Panc1 (cell line): Measurements from ENCODE around the gene AKR1B15. TPM values are rescaled to one million over a fixed set of nuclear protein-coding genes. Genes with fewer than 3 reads are reported as not detected.

ENCODE experiments used
- ATAC-seq: fragments of 200-7000 bp; cut with Tn5 transposase; 2 replicates; pipeline ENCODE4 v1.9.1; 2020; ENCODE audit warnings: mild to moderate bottlenecking, moderate library complexity
- BruUV-seq: library from RNA; stranded (reverse); fragments of 400-500 nt; replicated peaks from 2 replicates; lab custom pipeline; 2021; lab: Mats Ljungman, UMichigan
- CTCF ChIA-PET: fragments of 300-600 bp; sonication (Branson Sonifier 250); formaldehyde crosslinking; loops from one replicate; lab custom pipeline; 2022; ENCODE audit warnings: antibody characterized with exemption; lab: Charles Lee
- POLR2A ChIA-PET: fragments of 300-600 bp; sonication (Branson Sonifier 250); formaldehyde crosslinking; loops from one replicate; lab custom pipeline; 2022; ENCODE audit warnings: antibody characterized with exemption; lab: Charles Lee
- DNase-seq: peaks from one replicate; pipeline ENCODE4 v3.0.0-alpha.2; 2010; ENCODE audit warnings: low read depth, low spot score
- H3K27ac ChIP-seq: 2 replicates; pipeline ENCODE4 v1.5.1; 2011; ENCODE audit warnings: mild to moderate bottlenecking, low read length, inconsistent platforms
- H3K27me3 ChIP-seq: fragments of 200-500 bp; sonication (Bioruptor generic); 2 replicates; pipeline ENCODE4 v1.6.0; 2014; ENCODE audit warnings: low read length, inconsistent platforms; ENCODE audit not compliant: control insufficient read depth, insufficient read depth
- H3K36me3 ChIP-seq: fragments of 200-500 bp; sonication (Bioruptor generic); 2 replicates; pipeline ENCODE4 v1.5.1; 2014; ENCODE audit warnings: inconsistent platforms, mild to moderate bottlenecking, low read length, moderate library complexity; ENCODE audit not compliant: control insufficient read depth, insufficient read depth
- H3K4me1 ChIP-seq: 2 replicates; pipeline ENCODE4 v1.5.1; 2011; ENCODE audit warnings: inconsistent platforms, mild to moderate bottlenecking, low read length, moderate library complexity; ENCODE audit not compliant: control insufficient read depth, insufficient read depth
- H3K4me3 ChIP-seq, 2 experiments: 2 replicates each; pipeline ENCODE4 v1.5.1; 2011 to 2012; ENCODE audit warnings: low read depth in 2 of 2, low read length in 2 of 2, mild to moderate bottlenecking in 2 of 2, inconsistent platforms in 1 of 2, moderate library complexity in 1 of 2
- H3K9me3 ChIP-seq: fragments of 200-500 bp; sonication (Bioruptor generic); 2 replicates; pipeline ENCODE4 v1.5.1; 2014; ENCODE audit warnings: low read depth, mild to moderate bottlenecking, inconsistent platforms, low read length, moderate library complexity; ENCODE audit not compliant: control insufficient read depth, insufficient read depth
- CTCF ChIP-seq: fragments of 450-650 bp; IDR thresholded peaks from 2 replicates; pipeline ENCODE4 v1.5.1; 2017; ENCODE audit warnings: mild to moderate bottlenecking
- POLR2AphosphoS5 ChIP-seq: IDR thresholded peaks from 2 replicates; pipeline ENCODE4 v1.6.1; 2012; ENCODE audit warnings: mild to moderate bottlenecking, low read depth, low read length, moderate library complexity
- REST ChIP-seq, 2 experiments: IDR thresholded peaks; 2 replicates each; pipeline ENCODE4 v1.6.1; 2011 to 2012; ENCODE audit warnings: low read depth in 2 of 2, control low read depth in 1 of 2, low read length in 1 of 2, mild to moderate bottlenecking in 1 of 2, moderate library complexity in 1 of 2; ENCODE audit not compliant: insufficient read depth in 1 of 2
- SIN3A ChIP-seq: IDR thresholded peaks from 2 replicates; pipeline ENCODE4 v1.6.1; 2012; ENCODE audit warnings: low read depth, mild to moderate bottlenecking, low read length, moderate library complexity, borderline replicate concordance; ENCODE audit not compliant: insufficient read depth
- TCF7L2 ChIP-seq: IDR thresholded peaks from 2 replicates; pipeline ENCODE4 v1.6.1; 2011; ENCODE audit warnings: mild to moderate bottlenecking, low read depth, low read length, inconsistent platforms
- in situ Hi-C: cut with HindIII; loops from 2 replicates; pipeline ENCODE4 v1.10.0; 2016; ENCODE audit warnings: low sequenced_read_pairs, low pct_unique_long_range_greater_than_20kb
- intact Hi-C: fragments of 100-400 bp; cut with micrococcal nuclease; formaldehyde crosslinking; loops from one replicate; pipeline ENCODE4 v1.10.0; 2022; ENCODE audit not compliant: unreplicated experiment
- total RNA-seq: library from RNA; stranded (reverse); gene quantifications from one replicate; pipeline ENCODE4 v1.2.1, GENCODE V29; 2021; ENCODE audit not compliant: unreplicated experiment

AKR1B15 gene
- total RNA-seq, 1 experiment from 2014 or later: not detected

- DNase-seq (no peak), ATAC-seq (no peak)
- ChIA-PET POLR2A (no interaction called here), CTCF (no interaction called here)
- H3K4me3 ChIP-seq: no peak overlapping the region
- in situ Hi-C loops (no loop called here), intact Hi-C loops (no loop called here)
- H3K9me3 ChIP-seq: no peaks in the 10 kb centered on the region
- no TSS peak for BruUV-seq
- no peak overlapping the region for H3K27ac ChIP-seq
- no peaks in the 10 kb centered on the region for H3K36me3 ChIP-seq
- no peaks in the 10 kb centered on the region for H3K4me1 ChIP-seq
- TF ChIP-seq REST (IDR thresholded peaks at IDR 0.05; ENCODE audit: insufficient read depth in 1 of 2, low read depth in 2 of 2, low read length in 1 of 2) (no peak), CTCF (no peak)
- no peaks in the 10 kb centered on the region for H3K27me3 ChIP-seq
Measured at GRCh38 chr7:134584290-134584689, 35.4 kb downstream of the AKR1B15 start.

GRCh38 chr7:134585897-134586296 is 37.0 kb downstream of the AKR1B15 start:
- no peaks in the 10 kb centered on the region for H3K36me3 ChIP-seq
- ChIA-PET CTCF (no interaction called here), POLR2A (no interaction called here)
- no peak for DNase-seq
- no peak for ATAC-seq
- H3K4me1 ChIP-seq: no peaks in the 10 kb centered on the region
- in situ Hi-C loops: no loop called here
- no peaks in the 10 kb centered on the region for H3K9me3 ChIP-seq
- no peak overlapping the region for H3K27ac ChIP-seq
- H3K27me3 ChIP-seq: no peaks in the 10 kb centered on the region
- H3K4me3 ChIP-seq: no peak overlapping the region
- no peak for TF ChIP-seq REST (IDR thresholded peaks at IDR 0.05; ENCODE audit: insufficient read depth in 1 of 2, low read depth in 2 of 2, low read length in 1 of 2)
- TF ChIP-seq TCF7L2: no peak
- no peak for TF ChIP-seq CTCF
- no peak for TF ChIP-seq SIN3A
- TF ChIP-seq POLR2AphosphoS5: no peak
- BruUV-seq: no TSS peak
- intact Hi-C loops: no loop called here
